DND-41 (cell line): ENCODE measurements around the gene POLR2L.

Experiments
- ATAC-seq: fragments of 200-7000 bp; cut with Tn5 transposase; 3 replicates; pipeline ENCODE4 v1.9.1; 2021; ENCODE audit warnings: low read depth; ENCODE audit not compliant: insufficient read depth
- DNase-seq: peaks from one replicate; pipeline ENCODE4 v3.0.0-alpha.2; 2020
- H2AFZ ChIP-seq: 2 replicates; pipeline ENCODE4 v1.6.0; 2012; ENCODE audit warnings: low read depth, low read length
- H3K27ac ChIP-seq: 2 replicates; pipeline ENCODE4 v1.5.1; 2012; ENCODE audit warnings: low read length, inconsistent platforms
- H3K27me3 ChIP-seq: fragments of 200-600 bp; sonication (generic); 2 replicates; pipeline ENCODE4 v1.6.0; 2012; ENCODE audit warnings: low read length, mild to moderate bottlenecking, inconsistent platforms; ENCODE audit not compliant: insufficient read depth, poor library complexity
- H3K36me3 ChIP-seq: 2 replicates; pipeline ENCODE4 v1.5.1; 2012; ENCODE audit warnings: low read length, inconsistent platforms; ENCODE audit not compliant: insufficient read depth
- H3K4me1 ChIP-seq: 2 replicates; pipeline ENCODE4 v1.5.1; 2012; ENCODE audit warnings: mild to moderate bottlenecking, low read length; ENCODE audit not compliant: insufficient read depth
- H3K4me2 ChIP-seq: 2 replicates; pipeline ENCODE4 v1.6.0; 2012; ENCODE audit warnings: mild to moderate bottlenecking, moderate library complexity, low read length, inconsistent platforms; ENCODE audit not compliant: insufficient read depth
- H3K4me3 ChIP-seq, 2 experiments: fragments of 200-600 bp in 1 of 2; shearing (Covaris generic) in 1 of 2; 2 replicates each; pipeline ENCODE4 v1.5.1; 2012 to 2016; ENCODE audit warnings: inconsistent platforms in 2 of 2, low read length in 2 of 2, mild to moderate bottlenecking in 2 of 2, low read depth in 1 of 2, moderate library complexity in 1 of 2
- H3K79me2 ChIP-seq: 2 replicates; pipeline ENCODE4 v1.6.0; 2012; ENCODE audit warnings: low read length, inconsistent platforms; ENCODE audit not compliant: insufficient read depth
- H3K9ac ChIP-seq: 2 replicates; pipeline ENCODE4 v1.6.0; 2012; ENCODE audit warnings: low read depth, mild to moderate bottlenecking, inconsistent platforms, low read length, moderate library complexity
- H3K9me3 ChIP-seq: 2 replicates; pipeline ENCODE4 v1.5.1; 2012; ENCODE audit warnings: low read length, moderate library complexity, mild to moderate bottlenecking, inconsistent platforms; ENCODE audit not compliant: insufficient read depth, severe bottlenecking
- H4K20me1 ChIP-seq: 2 replicates; pipeline ENCODE4 v1.6.0; 2012; ENCODE audit warnings: low read length; ENCODE audit not compliant: insufficient read depth
- EZH2 ChIP-seq: IDR thresholded peaks from 3 replicates; pipeline ENCODE4 v1.6.1; 2012; ENCODE audit warnings: borderline replicate concordance, low read depth, mild to moderate bottlenecking, moderate library complexity, low read length, inconsistent platforms; ENCODE audit not compliant: severe bottlenecking
- TF ChIP-seq, protein P1 (sequence below): IDR thresholded peaks from 2 replicates; pipeline ENCODE4 v1.5.1; 2012; ENCODE audit warnings: borderline replicate concordance, low read length, moderate library complexity, mild to moderate bottlenecking; ENCODE audit not compliant: poor library complexity, severe bottlenecking; ENCODE audit errors: extremely low read depth

Gene POLR2L

GRCh38 chr11:861105-861479 is 18.8 kb upstream of the POLR2L start:
- Histone ChIP-seq H3K4me1 (no peaks in the 10 kb centered on the region), H3K36me3 (no peaks in the 10 kb centered on the region), H3K27ac (no peak overlapping the region), H3K4me3 (no peak overlapping the region), H3K79me2 (no peaks in the 10 kb centered on the region), H2AFZ (no peak overlapping the region), H3K9ac (no peak overlapping the region), H3K4me2 (no peak overlapping the region), H3K9me3 (no peaks in the 10 kb centered on the region), H4K20me1 (peaks cover 16% of the 10 kb centered on the region), H3K27me3 (no peaks in the 10 kb centered on the region)
- DNase-seq (no peak), ATAC-seq (peak; percentile 6; the same call in 2 of the 3 replicates)
- TF ChIP-seq, protein P1, sequence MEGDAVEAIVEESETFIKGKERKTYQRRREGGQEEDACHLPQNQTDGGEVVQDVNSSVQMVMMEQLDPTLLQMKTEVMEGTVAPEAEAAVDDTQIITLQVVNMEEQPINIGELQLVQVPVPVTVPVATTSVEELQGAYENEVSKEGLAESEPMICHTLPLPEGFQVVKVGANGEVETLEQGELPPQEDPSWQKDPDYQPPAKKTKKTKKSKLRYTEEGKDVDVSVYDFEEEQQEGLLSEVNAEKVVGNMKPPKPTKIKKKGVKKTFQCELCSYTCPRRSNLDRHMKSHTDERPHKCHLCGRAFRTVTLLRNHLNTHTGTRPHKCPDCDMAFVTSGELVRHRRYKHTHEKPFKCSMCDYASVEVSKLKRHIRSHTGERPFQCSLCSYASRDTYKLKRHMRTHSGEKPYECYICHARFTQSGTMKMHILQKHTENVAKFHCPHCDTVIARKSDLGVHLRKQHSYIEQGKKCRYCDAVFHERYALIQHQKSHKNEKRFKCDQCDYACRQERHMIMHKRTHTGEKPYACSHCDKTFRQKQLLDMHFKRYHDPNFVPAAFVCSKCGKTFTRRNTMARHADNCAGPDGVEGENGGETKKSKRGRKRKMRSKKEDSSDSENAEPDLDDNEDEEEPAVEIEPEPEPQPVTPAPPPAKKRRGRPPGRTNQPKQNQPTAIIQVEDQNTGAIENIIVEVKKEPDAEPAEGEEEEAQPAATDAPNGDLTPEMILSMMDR = no peak

DNA sequence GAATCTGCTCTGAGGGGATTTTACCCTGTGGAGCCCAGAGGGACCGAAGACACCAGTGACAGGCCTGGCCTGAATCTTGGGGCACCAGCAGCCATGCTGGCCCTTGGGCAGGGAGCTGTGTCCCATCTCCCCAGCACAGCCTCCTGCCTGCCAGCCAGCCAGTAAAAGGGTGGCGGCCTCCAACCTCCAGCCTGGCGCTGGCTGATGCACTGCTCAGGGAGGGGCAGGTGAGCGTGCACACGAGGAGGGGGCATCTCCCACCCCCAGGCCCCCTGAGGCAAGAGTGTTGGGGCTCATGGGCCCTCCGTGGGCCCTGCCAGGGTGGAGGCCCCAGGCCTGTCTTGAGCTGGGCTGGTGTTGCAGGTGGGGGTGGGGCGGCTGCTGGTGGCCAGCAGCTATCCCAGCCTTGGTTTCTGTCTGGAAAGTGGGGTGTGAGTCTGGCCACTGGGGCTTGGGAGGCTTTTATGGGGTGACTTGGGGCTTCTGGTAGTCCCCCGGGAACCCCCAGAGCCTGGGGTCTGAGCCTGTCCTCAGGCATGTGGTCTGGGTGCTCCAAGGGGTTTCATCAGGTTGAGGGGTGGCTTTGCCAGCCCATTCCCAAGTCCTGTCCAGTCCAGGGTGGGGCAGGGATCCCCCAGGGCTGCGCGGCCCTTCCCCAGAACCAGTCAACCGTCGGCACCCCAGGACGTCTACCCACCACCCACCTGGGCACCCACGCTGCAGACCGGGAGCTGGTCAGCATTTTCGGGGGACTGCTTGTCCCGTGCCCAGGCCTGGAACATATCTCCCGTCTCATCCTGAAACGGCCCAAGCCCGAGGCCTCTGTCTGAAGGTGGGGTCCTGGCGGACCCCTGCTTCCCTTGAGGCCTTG is 18.1 kb upstream of the POLR2L start:
- Histone ChIP-seq H3K4me2 (no peak overlapping the region), H3K27ac (no peak overlapping the region), H3K9ac (no peak overlapping the region), H3K4me3 (no peak overlapping the region), H3K9me3 (no peaks in the 10 kb centered on the region), H3K36me3 (no peaks in the 10 kb centered on the region), H3K4me1 (no peaks in the 10 kb centered on the region), H3K27me3 (no peaks in the 10 kb centered on the region), H2AFZ (no peak overlapping the region), H4K20me1 (peaks cover 16% of the 10 kb centered on the region), H3K79me2 (no peaks in the 10 kb centered on the region)
- TF ChIP-seq, protein P1 = no peak
- TF ChIP-seq EZH2 = no peak
- no peak for ATAC-seq
- DNase-seq = no peak

DNA sequence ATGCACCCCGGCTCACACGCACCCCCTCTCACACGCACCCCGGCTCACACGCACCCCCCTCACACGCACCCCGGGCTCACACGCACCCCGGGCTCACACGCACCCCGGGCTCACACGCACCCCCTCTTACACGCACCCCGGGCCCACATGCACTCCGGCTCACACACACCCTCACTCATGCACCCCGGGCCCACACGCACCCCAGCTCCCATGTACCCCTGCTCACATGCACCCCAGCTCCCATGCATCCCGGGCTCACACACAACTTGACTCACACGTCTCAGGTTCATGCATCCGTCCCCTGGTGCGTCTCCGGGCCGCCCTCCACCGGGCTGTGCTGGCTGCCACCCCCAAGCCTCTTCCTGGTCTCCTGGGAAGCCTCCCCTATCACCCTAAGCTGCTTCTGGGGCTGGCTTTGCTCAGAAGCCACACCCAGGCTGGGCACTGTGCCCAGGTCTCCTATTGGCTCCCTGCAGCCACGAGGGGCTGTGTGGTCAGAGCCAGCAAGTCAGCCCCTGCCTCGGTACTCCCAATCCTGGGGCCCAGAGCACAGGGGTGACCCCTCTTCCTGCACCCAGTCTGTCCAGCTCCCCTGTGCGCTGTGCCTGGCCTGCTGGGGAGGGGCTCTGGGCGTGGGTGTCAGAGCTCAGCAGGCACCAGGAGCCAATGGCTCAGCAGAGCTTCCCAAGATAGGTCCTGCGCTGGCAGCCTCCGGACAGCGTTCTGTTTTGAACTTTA is 17.2 kb upstream of the POLR2L start:
- H3K79me2 ChIP-seq = no peaks in the 10 kb centered on the region
- no peak overlapping the region for H3K9ac ChIP-seq
- H3K4me3 ChIP-seq = no peak overlapping the region
- H3K4me1 ChIP-seq = no peaks in the 10 kb centered on the region
- H4K20me1 ChIP-seq = peaks cover 16% of the 10 kb centered on the region
- H3K27ac ChIP-seq = no peak overlapping the region
- no peak overlapping the region for H3K4me2 ChIP-seq
- H3K36me3 ChIP-seq = no peaks in the 10 kb centered on the region
- peak; percentile 50 for DNase-seq
- TF ChIP-seq EZH2 = no peak
- TF ChIP-seq, protein P1 = no peak
- no peak overlapping the region for H2AFZ ChIP-seq
- H3K27me3 ChIP-seq = no peaks in the 10 kb centered on the region
- no peaks in the 10 kb centered on the region for H3K9me3 ChIP-seq
- ATAC-seq = peak; percentile 30
